HFF-Myc (cell line): ENCODE data around the gene GRIP1.

Experiments used
- DNase-seq: peaks from one replicate; pipeline ENCODE4 v3.0.0-alpha.2; 2011; ENCODE audit warnings: low read depth; ENCODE audit errors: extremely low read depth
- H3K4me3 ChIP-seq: replicated peaks from 2 replicates; pipeline ENCODE4 v1.5.1; 2011; ENCODE audit warnings: low read depth, mild to moderate bottlenecking, control low read depth, low read length
- CTCF ChIP-seq: IDR thresholded peaks from 2 replicates; pipeline ENCODE4 v1.5.1; 2012; ENCODE audit warnings: mild to moderate bottlenecking, low read depth, low read length, control low read depth; ENCODE audit errors: missing control alignments

GRIP1 gene

GRCh38 chr12:66438601-66439000 is 240.3 kb downstream of the GRIP1 start:
- TF ChIP-seq CTCF = no peak
- no peak overlapping the region for H3K4me3 ChIP-seq
- no peak for DNase-seq

- no peak for DNase-seq
- no peak for TF ChIP-seq CTCF
- H3K4me3 ChIP-seq = no peak overlapping the region
These were observed 248.8 kb downstream of the GRIP1 start for GRCh38 chr12:66430106-66430505.

- no peak for DNase-seq
- no peak for TF ChIP-seq CTCF
These were observed 250.0 kb downstream of the GRIP1 start for GRCh38 chr12:66428870-66429269.

GRCh38 chr12:66428261-66428660 is 250.6 kb downstream of the GRIP1 start:
- TF ChIP-seq CTCF = no peak
- DNase-seq = no peak

More at GRCh38 chr12:66428870-66429269, 250.0 kb downstream of the GRIP1 start:
- no peak overlapping the region for H3K4me3 ChIP-seq

GRCh38 chr12:66426696-66427095 is 252.2 kb downstream of the GRIP1 start:
- no peak for TF ChIP-seq CTCF
- no peak for DNase-seq
- no peak overlapping the region for H3K4me3 ChIP-seq

More at GRCh38 chr12:66428261-66428660, 250.6 kb downstream of the GRIP1 start:
- no peak overlapping the region for H3K4me3 ChIP-seq

- H3K4me3 ChIP-seq = no peak overlapping the region
- TF ChIP-seq CTCF = no peak
- no peak for DNase-seq
These were observed 255.6 kb downstream of the GRIP1 start for GRCh38 chr12:66423266-66423665.

GRCh38 chr12:66418908-66419307 is 260.0 kb downstream of the GRIP1 start:
- DNase-seq = no peak
- H3K4me3 ChIP-seq = no peak overlapping the region
- no peak for TF ChIP-seq CTCF
